Body of pancreas (tissue), 4 donors: Measurements from ENCODE around the gene DPP7.

Source experiments
- CTCF ChIP-seq, 7 experiments: fragments of 450-650 bp in 4 of 7; fragments of 200-600 bp in 3 of 7; sonication (generic) in 3 of 7; IDR thresholded peaks; one replicate each; pipeline ENCODE4 v1.5.1; 2016 to 2019; ENCODE audit warnings: antibody characterized with exemption in 7 of 7
- POLR2A ChIP-seq, 3 donors: fragments of 450-650 bp; IDR thresholded peaks; one replicate each; pipeline ENCODE4 v1.6.1; 2016; ENCODE audit warnings: antibody characterized with exemption in 3 of 3, mild to moderate bottlenecking in 2 of 3

GRCh38 chr9:137103206-137103999 lies 11.1 kb downstream of the DPP7 start:
- no peak for TF ChIP-seq POLR2A (IDR thresholded peaks at IDR 0.05)
- no peak for TF ChIP-seq CTCF (IDR thresholded peaks at IDR 0.05)
